CMK (cell line): ENCODE results near the gene KLHL18.
A peak's percentile ranks its signal among the peaks of the same experiment; 100 is the strongest.
"Not testable (repeated sequence)": the region's sequence is repeated elsewhere in the genome, so short reads cannot be mapped to it uniquely, and the experiment has no call there.

Experiments
- DNase-seq: peaks from one replicate; pipeline ENCODE4 v3.0.0-alpha.2; 2010; ENCODE audit warnings: low read depth

The KLHL18 gene

GRCh38 chr3:47274652-47275051 is 8.1 kb upstream of the KLHL18 start:
- no peak for DNase-seq

GRCh38 chr3:47276558-47276957 is 6.2 kb upstream of the KLHL18 start:
- no peak for DNase-seq

- no peak for DNase-seq
Observed at GRCh38 chr3:47280519-47280918, 2.2 kb upstream of the KLHL18 start.

DNA sequence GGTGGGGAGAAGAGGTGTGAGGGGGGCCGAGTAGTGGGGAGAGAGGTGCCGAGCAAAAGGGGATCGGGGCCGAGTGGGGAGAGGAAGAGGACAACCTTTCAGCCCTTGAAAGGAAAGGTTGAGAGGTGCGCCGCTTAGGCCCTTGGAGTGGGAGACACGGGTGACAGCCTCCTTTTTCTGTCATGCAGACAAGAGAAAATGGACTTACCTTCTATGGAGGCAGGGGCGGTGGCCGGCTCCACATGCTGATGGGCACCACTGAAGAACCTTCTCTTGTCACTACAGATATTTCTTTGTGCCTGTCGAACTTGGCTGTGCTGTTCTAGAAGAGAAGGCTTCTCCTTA is 421 bp downstream of the KLHL18 start:
- DNase-seq: no peak

GRCh38 chr3:47283591-47284364 is 1.0 kb downstream of the KLHL18 start:
- peak; percentile 14 for DNase-seq

- DNase-seq: no peak
Observed at GRCh38 chr3:47288966-47289910, 6.5 kb downstream of the KLHL18 start.

DNA sequence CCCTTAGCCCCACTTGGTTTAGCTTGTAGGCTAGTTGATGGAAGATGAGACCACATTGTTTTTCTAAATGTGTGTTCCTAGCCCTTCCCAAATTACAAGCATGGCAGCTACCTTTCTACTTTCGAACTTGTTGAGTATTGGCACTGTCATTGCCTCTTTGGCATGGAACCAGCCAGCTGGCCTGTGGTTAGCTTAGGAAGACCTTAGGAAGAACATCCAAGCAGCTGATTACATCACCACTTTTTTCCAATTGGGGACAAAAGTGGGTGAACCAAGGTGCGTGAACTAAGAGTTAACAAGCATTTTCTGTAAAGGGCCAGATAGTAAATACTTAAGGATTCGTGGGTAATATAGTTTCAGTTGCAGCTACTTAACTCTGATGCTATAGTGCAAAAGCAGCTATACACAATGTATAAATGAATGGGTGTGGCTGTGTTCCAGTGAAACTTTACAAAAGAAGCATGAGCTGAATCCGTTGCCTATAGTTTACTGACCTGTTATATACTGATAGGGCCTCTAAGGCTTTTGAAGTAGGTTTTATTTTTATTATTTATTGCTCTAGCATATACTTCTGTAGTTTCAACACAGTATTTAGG is 8.5 kb downstream of the KLHL18 start:
- no peak for DNase-seq

DNA sequence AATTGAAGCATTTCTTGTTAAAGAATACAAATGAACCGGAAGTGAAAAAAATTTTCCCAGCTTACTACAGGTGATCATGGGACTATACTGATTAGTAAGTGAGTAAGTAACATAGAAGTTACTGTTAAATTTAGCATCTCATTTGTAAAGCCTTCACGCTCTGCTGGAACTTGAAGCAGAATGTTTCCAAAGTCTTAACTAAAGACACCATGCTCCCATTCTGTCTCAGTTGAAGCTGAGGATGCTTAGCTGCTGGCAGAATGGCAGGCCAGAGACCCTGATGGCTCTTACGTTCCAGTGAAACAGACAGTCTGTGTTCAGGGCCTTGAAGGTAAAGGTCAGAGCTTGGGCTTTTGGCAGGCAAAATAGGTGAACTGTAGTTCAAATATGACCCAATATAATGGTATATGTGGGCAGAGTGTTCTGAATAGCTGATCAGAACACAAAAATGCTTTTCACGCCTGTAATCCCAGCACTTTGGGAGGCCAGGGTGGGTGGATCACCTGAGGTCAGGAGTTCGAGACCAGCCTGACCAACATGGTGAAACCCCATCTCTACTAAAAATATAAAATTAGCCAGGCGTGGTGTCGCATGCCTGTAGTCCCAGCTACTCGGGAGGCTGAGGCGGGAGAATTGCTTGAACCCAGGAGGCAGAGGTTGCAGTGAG is 9.1 kb downstream of the KLHL18 start:
- not testable (repeated sequence) for DNase-seq

DNA sequence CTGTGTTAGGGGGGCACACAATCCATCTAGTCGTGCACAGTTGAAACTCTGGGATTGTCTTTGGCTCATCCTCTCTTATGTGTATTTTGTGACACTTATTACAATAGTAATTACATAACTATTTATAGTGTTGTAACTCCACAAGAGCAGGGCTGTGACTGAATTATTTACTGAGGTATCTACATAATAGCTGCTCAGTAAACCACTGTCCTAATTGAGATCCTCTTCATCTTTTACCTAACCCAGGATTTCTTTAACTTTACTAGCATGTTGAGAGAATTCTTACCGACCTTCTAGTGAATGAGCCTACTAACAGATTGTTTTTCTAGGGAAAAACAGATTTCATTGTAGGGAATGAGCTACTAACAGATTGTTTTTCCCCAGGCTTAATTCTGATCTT is 11.1 kb downstream of the KLHL18 start:
- no peak for DNase-seq

GRCh38 chr3:47294392-47294791 is 11.6 kb downstream of the KLHL18 start:
- DNase-seq: no peak

- DNase-seq: no peak
Observed at GRCh38 chr3:47295322-47295721, 12.6 kb downstream of the KLHL18 start.

DNA sequence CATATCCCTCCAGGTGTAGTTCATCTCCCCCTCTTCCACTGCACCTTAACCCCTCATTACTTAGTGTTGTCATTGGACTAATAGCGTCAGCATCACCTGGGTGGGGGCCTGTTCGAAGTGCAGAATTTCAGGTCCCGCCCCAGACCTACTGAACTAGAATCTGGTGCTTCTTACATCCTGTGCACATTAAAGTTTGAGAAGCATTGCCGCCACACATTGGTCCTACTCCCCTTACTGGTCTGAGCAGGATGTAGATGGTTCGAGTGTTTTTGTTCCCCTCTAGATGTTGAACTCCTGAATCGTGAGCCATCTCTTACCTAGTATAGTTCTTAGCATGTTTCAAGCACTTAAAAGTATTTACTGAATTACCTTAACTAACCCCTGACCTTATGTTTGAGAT is 13.2 kb downstream of the KLHL18 start:
- DNase-seq: no peak

DNA sequence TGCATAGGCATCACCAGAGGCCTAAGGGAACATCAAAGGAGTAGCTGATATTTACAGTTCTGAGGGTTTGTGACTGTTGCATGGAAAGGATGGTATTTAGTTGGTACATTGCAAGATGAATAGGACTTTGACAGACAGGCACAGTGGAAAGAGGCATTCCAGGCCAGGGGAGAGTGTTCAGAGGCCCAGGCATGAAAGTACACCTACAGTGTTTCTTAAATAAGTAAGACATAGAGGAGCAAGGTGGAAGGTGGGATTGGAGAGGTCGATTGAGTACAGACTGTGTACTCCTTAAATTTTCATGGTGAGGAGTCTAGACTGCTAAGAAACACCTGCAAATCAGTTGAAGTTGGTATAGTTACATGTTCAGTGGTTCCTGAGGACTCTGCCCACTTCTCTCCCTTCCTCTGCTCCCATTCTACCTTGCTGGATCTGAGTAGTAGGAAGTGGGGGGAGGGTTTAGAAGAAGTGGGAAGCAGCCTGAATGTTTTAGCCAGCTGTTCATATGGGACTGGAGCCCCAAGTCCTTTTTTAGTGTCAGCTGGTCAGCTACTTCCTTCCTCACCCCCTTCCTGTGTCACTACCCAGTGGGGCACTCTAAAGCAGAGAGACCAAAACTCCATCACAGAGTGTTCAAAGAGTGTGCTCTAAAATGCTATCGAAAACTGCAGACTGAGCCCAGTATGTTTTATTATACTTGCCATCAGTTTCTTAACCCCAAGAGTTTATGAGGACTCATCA is 14.0 kb downstream of the KLHL18 start:
- no peak for DNase-seq

GRCh38 chr3:47298439-47298838 is 15.7 kb downstream of the KLHL18 start:
- no peak for DNase-seq

DNA sequence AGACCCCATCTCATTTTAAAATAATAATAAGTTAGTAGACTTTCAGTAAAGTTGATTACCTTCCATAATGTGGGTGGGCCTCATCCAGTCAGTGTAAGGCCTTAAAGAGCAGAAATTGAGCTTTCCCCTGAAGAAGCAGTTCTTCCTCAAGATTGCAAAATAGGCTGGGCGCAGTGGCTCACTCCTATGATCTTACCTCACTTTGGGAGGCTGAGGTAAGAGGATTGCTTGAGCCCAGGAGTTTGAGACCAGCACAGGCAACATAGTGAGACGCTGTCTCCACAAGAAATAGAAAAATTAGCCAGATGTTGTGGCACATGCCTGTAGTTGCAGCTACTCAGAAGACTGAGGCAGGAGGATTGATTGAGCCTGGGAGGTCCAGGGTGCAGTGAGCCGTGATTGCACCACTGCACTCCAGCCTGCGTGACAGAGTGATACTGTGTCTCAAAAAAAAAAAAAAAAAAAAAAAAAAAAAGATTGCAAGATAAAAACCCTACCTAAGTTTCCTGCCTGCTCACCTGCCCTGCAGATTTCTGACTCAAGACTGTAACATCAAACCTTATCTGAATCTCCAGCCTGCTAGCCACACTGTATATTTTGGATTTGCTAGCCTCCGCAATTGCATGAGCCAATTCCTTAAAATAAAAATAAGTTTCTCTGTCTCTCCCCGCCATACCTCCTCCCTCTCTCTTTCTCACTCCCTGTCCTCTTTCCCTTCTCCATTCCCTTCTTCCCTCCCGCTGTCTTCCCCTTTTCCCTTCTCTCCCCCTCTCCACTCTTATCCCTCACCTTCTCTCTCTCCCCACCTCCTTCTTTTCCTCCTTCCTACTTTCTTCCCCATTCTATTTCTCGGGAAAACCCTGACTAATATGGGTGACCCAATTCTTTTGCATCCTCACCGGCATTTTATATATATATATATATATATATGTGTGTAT is 16.9 kb downstream of the KLHL18 start:
- no peak for DNase-seq

GRCh38 chr3:47301456-47301855 is 18.7 kb downstream of the KLHL18 start:
- no peak for DNase-seq

DNA sequence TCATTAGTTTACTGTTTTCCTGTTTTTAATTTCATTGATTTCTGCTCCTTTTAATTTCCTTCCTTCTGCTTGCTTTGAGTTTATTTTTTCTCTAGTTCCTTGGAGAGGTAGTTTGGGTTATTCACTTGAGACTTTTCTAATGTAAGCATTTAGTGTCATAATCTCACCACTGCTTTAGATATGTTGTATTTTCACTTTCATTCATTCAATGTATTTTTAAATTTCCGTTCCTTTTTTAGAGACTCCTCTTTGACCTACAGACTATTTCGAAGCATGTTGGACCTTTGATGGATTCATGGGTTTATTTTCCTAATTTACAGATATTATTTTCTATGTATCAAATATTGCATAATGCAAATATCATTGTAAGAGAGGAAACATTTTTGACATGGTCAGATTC is 23.3 kb downstream of the KLHL18 start:
- no peak for DNase-seq

DNA sequence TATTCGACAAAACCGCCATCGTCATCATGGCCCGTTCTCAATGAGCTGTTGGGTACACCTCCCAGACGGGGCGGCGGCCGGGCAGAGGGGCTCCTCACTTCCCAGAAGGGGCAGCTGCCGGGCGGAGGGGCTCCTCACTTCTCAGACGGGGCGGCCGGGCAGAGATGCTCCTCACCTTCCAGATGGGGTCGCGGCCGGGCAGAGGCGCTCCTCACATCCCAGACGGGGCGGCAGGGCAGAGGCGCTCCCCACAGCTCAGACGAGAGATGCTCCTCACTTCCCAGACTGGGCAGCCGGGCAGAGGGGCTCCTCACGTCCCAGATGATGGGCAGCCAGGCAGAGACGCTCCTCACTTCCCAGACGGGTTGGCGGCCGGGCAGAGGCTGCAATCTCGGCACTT is 26.5 kb downstream of the KLHL18 start:
- not testable (repeated sequence) for DNase-seq

GRCh38 chr3:47310391-47310790 is 27.6 kb downstream of the KLHL18 start:
- DNase-seq: no peak

DNA sequence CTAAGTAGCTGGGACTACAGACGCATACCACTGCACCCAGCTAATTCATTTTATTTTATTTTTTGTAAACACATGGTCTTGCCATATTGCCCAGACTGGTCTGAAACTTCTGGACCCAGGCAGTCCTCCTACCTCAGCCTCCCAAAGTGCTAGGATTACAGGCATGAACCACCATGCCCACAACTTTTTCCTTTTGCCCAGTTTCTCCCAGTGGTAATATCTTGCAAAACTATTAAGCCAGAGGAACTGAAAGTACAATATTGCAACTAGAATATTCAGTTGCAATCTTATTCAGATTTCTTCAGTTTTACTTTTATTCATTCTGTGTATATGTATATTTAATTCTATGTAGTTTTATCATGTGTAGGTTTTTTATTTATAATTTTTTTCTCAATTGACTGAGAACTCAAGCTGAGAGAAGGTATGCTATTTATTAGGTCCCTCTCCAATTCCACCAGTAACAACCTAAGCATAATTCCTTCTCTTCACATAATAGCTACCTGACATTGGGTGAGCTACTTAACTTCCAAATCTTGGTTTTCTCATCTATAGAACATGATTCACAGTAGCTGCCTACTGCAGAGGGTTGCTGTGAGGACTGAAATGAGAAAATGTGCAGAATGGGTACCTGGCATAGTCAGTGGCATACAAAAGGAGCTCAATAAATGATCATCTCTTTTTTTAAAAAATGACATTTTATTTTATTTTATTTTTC is 30.8 kb downstream of the KLHL18 start:
- DNase-seq: no peak
